ENCODE results near the gene SUGP2.

DNA sequence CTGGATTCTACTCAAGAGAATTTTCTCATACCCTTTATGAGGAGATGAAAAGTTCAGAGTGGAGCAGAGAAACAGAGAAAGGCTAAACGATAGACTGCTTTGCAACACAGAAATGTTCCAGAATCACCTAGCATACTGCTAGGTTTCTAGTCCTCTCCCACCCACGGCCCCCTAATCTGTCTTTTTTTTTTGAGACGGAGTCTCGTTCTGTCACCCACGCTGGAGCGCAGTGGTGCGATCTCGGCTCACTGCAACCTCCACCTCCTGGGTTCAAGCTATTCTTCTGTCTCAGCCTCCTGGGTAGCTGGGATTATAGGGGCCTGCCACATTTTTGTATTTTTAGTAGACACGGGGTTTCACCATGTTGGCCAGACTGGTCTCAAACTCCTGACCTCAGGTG lies 4.8 kb downstream of the SUGP2 start:
- TF ChIP-seq POLR2AphosphoS5 (IDR thresholded peaks at IDR 0.05) (no peak), POLR2A (IDR thresholded peaks at IDR 0.05) (no peak)
- TF ChIP-seq, protein P1, sequence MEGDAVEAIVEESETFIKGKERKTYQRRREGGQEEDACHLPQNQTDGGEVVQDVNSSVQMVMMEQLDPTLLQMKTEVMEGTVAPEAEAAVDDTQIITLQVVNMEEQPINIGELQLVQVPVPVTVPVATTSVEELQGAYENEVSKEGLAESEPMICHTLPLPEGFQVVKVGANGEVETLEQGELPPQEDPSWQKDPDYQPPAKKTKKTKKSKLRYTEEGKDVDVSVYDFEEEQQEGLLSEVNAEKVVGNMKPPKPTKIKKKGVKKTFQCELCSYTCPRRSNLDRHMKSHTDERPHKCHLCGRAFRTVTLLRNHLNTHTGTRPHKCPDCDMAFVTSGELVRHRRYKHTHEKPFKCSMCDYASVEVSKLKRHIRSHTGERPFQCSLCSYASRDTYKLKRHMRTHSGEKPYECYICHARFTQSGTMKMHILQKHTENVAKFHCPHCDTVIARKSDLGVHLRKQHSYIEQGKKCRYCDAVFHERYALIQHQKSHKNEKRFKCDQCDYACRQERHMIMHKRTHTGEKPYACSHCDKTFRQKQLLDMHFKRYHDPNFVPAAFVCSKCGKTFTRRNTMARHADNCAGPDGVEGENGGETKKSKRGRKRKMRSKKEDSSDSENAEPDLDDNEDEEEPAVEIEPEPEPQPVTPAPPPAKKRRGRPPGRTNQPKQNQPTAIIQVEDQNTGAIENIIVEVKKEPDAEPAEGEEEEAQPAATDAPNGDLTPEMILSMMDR (IDR thresholded peaks at IDR 0.05), result no peak
